Glutamatergic neuron (in vitro differentiated cells): ENCODE results near the gene ADCK2. TPM values are rescaled to one million over a fixed set of nuclear protein-coding genes. Genes with fewer than 3 reads are reported as not detected.

Source experiments
- DNase-seq: peaks from one replicate; pipeline ENCODE4 v3.0.0; 2022
- H3K27ac Mint-ChIP-seq: one replicate; pipeline ENCODE4 v1.8.0; 2020; ENCODE audit warnings: mild to moderate bottlenecking, mixed read lengths, inconsistent platforms; ENCODE audit not compliant: unreplicated experiment
- H3K27me3 Mint-ChIP-seq: one replicate; pipeline ENCODE4 v1.8.0; 2020; ENCODE audit warnings: mild to moderate bottlenecking, moderate library complexity, mixed read lengths, inconsistent platforms; ENCODE audit not compliant: unreplicated experiment
- H3K36me3 Mint-ChIP-seq: one replicate; pipeline ENCODE4 v1.8.0; 2020; ENCODE audit warnings: mild to moderate bottlenecking, mixed read lengths, inconsistent platforms; ENCODE audit not compliant: unreplicated experiment
- H3K4me1 Mint-ChIP-seq: one replicate; pipeline ENCODE4 v1.8.0; 2020; ENCODE audit warnings: mild to moderate bottlenecking, low read depth, mixed read lengths, inconsistent platforms; ENCODE audit not compliant: unreplicated experiment
- H3K4me3 Mint-ChIP-seq: one replicate; pipeline ENCODE4 v1.8.0; 2020; ENCODE audit warnings: mild to moderate bottlenecking, mixed read lengths, inconsistent platforms; ENCODE audit not compliant: unreplicated experiment
- H3K9me3 Mint-ChIP-seq: one replicate; pipeline ENCODE4 v1.8.0; 2020; ENCODE audit warnings: mild to moderate bottlenecking, moderate library complexity, mixed read lengths, inconsistent platforms; ENCODE audit not compliant: unreplicated experiment
- total RNA-seq: library from RNA; stranded (reverse); fragmentation: NEBNext Ultra II Directional; extraction: Animal tissue kit (Norgen Biotek cat#: 25700); gene quantifications from one replicate; pipeline ENCODE4 v1.2.1, GENCODE V29; 2021; ENCODE audit not compliant: unreplicated experiment
- TF ChIP-seq, protein P1 (sequence below): fragments of 200-600 bp; sonication (generic); IDR thresholded peaks from one replicate; pipeline ENCODE4 v1.5.0; 2021; ENCODE audit not compliant: partially characterized antibody, unreplicated experiment

ADCK2 gene
- total RNA-seq, 1 donor from 2014 or later = 9.1 TPM

DNA sequence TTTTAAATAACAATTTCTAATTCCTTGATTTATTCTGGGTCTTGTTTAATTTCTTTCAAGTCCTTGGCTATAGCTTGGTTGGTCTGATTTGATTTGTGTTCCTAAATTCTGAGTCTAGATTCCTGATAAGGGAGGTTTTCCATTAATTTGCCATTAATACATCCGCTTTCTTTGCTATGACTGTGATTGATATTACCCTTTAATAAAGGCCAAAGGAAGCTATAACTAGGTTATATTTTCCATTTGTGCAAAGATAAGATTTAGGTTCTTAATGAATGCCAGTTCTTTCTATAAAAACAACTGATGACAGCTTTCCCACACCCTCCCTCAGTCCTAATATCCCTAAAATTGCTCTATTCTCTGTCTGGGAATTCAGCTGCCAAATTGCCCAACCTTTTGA, 52.0 kb downstream of the ADCK2 start:
- DNase-seq = no peak
- H3K36me3 Mint-ChIP-seq = no peaks in the 10 kb centered on the region
- TF ChIP-seq, protein P1, sequence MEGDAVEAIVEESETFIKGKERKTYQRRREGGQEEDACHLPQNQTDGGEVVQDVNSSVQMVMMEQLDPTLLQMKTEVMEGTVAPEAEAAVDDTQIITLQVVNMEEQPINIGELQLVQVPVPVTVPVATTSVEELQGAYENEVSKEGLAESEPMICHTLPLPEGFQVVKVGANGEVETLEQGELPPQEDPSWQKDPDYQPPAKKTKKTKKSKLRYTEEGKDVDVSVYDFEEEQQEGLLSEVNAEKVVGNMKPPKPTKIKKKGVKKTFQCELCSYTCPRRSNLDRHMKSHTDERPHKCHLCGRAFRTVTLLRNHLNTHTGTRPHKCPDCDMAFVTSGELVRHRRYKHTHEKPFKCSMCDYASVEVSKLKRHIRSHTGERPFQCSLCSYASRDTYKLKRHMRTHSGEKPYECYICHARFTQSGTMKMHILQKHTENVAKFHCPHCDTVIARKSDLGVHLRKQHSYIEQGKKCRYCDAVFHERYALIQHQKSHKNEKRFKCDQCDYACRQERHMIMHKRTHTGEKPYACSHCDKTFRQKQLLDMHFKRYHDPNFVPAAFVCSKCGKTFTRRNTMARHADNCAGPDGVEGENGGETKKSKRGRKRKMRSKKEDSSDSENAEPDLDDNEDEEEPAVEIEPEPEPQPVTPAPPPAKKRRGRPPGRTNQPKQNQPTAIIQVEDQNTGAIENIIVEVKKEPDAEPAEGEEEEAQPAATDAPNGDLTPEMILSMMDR = no peak
- H3K4me1 Mint-ChIP-seq = no peaks in the 10 kb centered on the region
- no peak overlapping the region for H3K4me3 Mint-ChIP-seq
- H3K9me3 Mint-ChIP-seq = no peaks in the 10 kb centered on the region
- no peak overlapping the region for H3K27ac Mint-ChIP-seq
- H3K27me3 Mint-ChIP-seq = peaks cover 2% of the 10 kb centered on the region

GRCh38 chr7:140726281-140726680, 53.5 kb downstream of the ADCK2 start:
- no peak overlapping the region for H3K27ac Mint-ChIP-seq
- no peaks in the 10 kb centered on the region for H3K27me3 Mint-ChIP-seq
- no peak for DNase-seq

DNA sequence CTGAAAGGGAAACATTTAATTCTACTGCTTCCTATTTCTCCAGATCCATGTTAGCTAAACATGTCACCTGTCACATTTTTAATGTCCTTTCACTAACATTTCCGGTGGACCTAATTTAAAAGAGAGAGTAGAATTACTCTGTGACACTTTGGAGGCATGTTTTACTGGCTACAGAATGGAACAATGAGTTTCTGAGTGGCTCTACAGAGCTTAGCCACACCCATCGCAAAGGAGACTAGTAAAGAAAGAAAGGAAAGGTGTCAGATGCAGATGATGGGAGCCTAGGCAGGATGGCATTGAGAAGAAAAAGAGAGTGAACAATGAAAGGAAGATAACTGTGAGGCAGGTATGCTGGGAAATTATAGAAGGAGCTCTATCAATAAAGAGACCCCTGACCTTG, 59.7 kb downstream of the ADCK2 start:
- H3K4me3 Mint-ChIP-seq = no peak overlapping the region
- no peak overlapping the region for H3K27ac Mint-ChIP-seq
- H3K4me1 Mint-ChIP-seq = no peaks in the 10 kb centered on the region
- no peaks in the 10 kb centered on the region for H3K9me3 Mint-ChIP-seq
- H3K36me3 Mint-ChIP-seq = no peaks in the 10 kb centered on the region
- H3K27me3 Mint-ChIP-seq = no peaks in the 10 kb centered on the region
- no peak for DNase-seq
- TF ChIP-seq, protein P1 = no peak

More at GRCh38 chr7:140726281-140726680, 53.5 kb downstream of the ADCK2 start:
- no peaks in the 10 kb centered on the region for H3K36me3 Mint-ChIP-seq
- H3K9me3 Mint-ChIP-seq = no peaks in the 10 kb centered on the region
- no peaks in the 10 kb centered on the region for H3K4me1 Mint-ChIP-seq
- H3K4me3 Mint-ChIP-seq = no peak overlapping the region
- TF ChIP-seq, protein P1 = no peak

GRCh38 chr7:140734096-140734495, 61.4 kb downstream of the ADCK2 start:
- no peaks in the 10 kb centered on the region for H3K36me3 Mint-ChIP-seq
- TF ChIP-seq, protein P1 = no peak
- no peak for DNase-seq
- no peaks in the 10 kb centered on the region for H3K4me1 Mint-ChIP-seq
- no peak overlapping the region for H3K4me3 Mint-ChIP-seq
- no peaks in the 10 kb centered on the region for H3K27me3 Mint-ChIP-seq
- no peak overlapping the region for H3K27ac Mint-ChIP-seq
- no peaks in the 10 kb centered on the region for H3K9me3 Mint-ChIP-seq

- TF ChIP-seq, protein P1 = no peak
- no peak overlapping the region for H3K4me3 Mint-ChIP-seq
- H3K27ac Mint-ChIP-seq = no peak overlapping the region
- no peak for DNase-seq
- H3K36me3 Mint-ChIP-seq = no peaks in the 10 kb centered on the region
- H3K4me1 Mint-ChIP-seq = no peaks in the 10 kb centered on the region
- no peaks in the 10 kb centered on the region for H3K9me3 Mint-ChIP-seq
- no peaks in the 10 kb centered on the region for H3K27me3 Mint-ChIP-seq
Measured at GRCh38 chr7:140734729-140735128, 62.0 kb downstream of the ADCK2 start.
